Activated T-helper 1 cell treated with anti-CD3 and anti-CD28 coated beads, Interleukin-12 subunit alpha, Interleukin-12 subunit beta, Interleukin-2, Interleukin-4 antibody, amounts not matched to agents 30 ng/mL and 10 ng/mL and 1 ng/mL, durations not matched to agents 14 hours and 24 hours and 36 hours (primary cell): Measurements from ENCODE around the gene APC2. TPM values are rescaled to one million over a fixed set of nuclear protein-coding genes. Genes with fewer than 3 reads are reported as not detected.
"Not testable (repeated sequence)": the region's sequence is repeated elsewhere in the genome, so short reads cannot be mapped to it uniquely, and the experiment has no call there.

ENCODE experiments used
- DNase-seq: peaks from one replicate; pipeline ENCODE4 v3.0.0; 2021; ENCODE audit warnings: low spot score
- H3K27ac Mint-ChIP-seq: one replicate; pipeline ENCODE4 v1.8.0; 2021; ENCODE audit warnings: mild to moderate bottlenecking, mixed read lengths
- H3K27me3 Mint-ChIP-seq: one replicate; pipeline ENCODE4 v1.8.0; 2022; ENCODE audit warnings: mild to moderate bottlenecking, moderate library complexity, mixed read lengths; ENCODE audit not compliant: insufficient read depth
- H3K36me3 Mint-ChIP-seq: one replicate; pipeline ENCODE4 v1.8.0; 2021; ENCODE audit warnings: low read depth, mixed read lengths
- H3K4me1 Mint-ChIP-seq: one replicate; pipeline ENCODE4 v1.8.0; 2021; ENCODE audit warnings: low read depth, mixed read lengths
- H3K4me3 Mint-ChIP-seq: one replicate; pipeline ENCODE4 v1.8.0; 2021; ENCODE audit warnings: mild to moderate bottlenecking, moderate library complexity, mixed read lengths
- H3K9me3 Mint-ChIP-seq: one replicate; pipeline ENCODE4 v1.8.0; 2021; ENCODE audit warnings: mixed read lengths
- intact Hi-C: fragments of 100-400 bp; cut with micrococcal nuclease; formaldehyde crosslinking; loops from one replicate; pipeline ENCODE4 v1.15.1; 2024
- total RNA-seq: library from RNA; stranded (reverse); gene quantifications from 2 replicates; pipeline ENCODE4 v1.2.3, GENCODE V29; 2022

Gene APC2
- total RNA-seq, 1 donor from 2014 or later = 0.16 TPM

- H3K27me3 Mint-ChIP-seq = peaks cover 6% of the 10 kb centered on the region
- no peaks in the 10 kb centered on the region for H3K36me3 Mint-ChIP-seq
- peaks cover 11% of the 10 kb centered on the region for H3K4me1 Mint-ChIP-seq
- peak overlapping the region; percentile 81 for H3K4me3 Mint-ChIP-seq
- intact Hi-C loops = loop anchor here (2.0 to 5.0 kb wide), 5 partner anchors 21 to 370 kb away; partner anchors contain the start of genes DAZAP1, KLF16, MBD3 and TCF3
- peak overlapping the region; percentile 21 for H3K27ac Mint-ChIP-seq
- no peak for DNase-seq
- no peaks in the 10 kb centered on the region for H3K9me3 Mint-ChIP-seq
These were observed 41.9 kb downstream of the APC2 start for GRCh38 chr19:1491849-1492170.

- intact Hi-C loops = loop anchor here (5.0 kb wide), 1 partner anchor 370 kb away; the partner anchor contains the start of gene KLF16
These were observed 42.6 kb downstream of the APC2 start for GRCh38 chr19:1492474-1493006.

GRCh38 chr19:1494115-1494815 is 44.3 kb downstream of the APC2 start:
- intact Hi-C loops = loop anchor here (5.0 kb wide), 1 partner anchor 368 kb away; the partner anchor contains the start of gene KLF16
- DNase-seq = no peak
- no peak overlapping the region for H3K27ac Mint-ChIP-seq
- H3K9me3 Mint-ChIP-seq = no peaks in the 10 kb centered on the region
- H3K4me3 Mint-ChIP-seq = no peak overlapping the region
- H3K27me3 Mint-ChIP-seq = peaks cover 6% of the 10 kb centered on the region
- peaks cover 11% of the 10 kb centered on the region for H3K4me1 Mint-ChIP-seq
- H3K36me3 Mint-ChIP-seq = no peaks in the 10 kb centered on the region

More at GRCh38 chr19:1492474-1493006, 42.6 kb downstream of the APC2 start:
- Mint-ChIP-seq H3K9me3 (no peaks in the 10 kb centered on the region), H3K4me3 (peak overlapping the region; percentile 81), H3K36me3 (no peaks in the 10 kb centered on the region), H3K27ac (no peak overlapping the region), H3K4me1 (peaks cover 11% of the 10 kb centered on the region), H3K27me3 (peaks cover 6% of the 10 kb centered on the region)
- no peak for DNase-seq

- Mint-ChIP-seq H3K27ac (no peak overlapping the region), H3K36me3 (no peaks in the 10 kb centered on the region), H3K4me3 (no peak overlapping the region), H3K4me1 (peaks cover 11% of the 10 kb centered on the region), H3K9me3 (no peaks in the 10 kb centered on the region), H3K27me3 (peaks cover 6% of the 10 kb centered on the region)
- DNase-seq = no peak
- intact Hi-C loops = no loop called here
These were observed 45.3 kb downstream of the APC2 start for GRCh38 chr19:1495051-1495798.

- peaks cover 6% of the 10 kb centered on the region for H3K27me3 Mint-ChIP-seq
- no peak overlapping the region for H3K4me3 Mint-ChIP-seq
- peaks cover 6% of the 10 kb centered on the region for H3K4me1 Mint-ChIP-seq
- no peaks in the 10 kb centered on the region for H3K9me3 Mint-ChIP-seq
- H3K27ac Mint-ChIP-seq = no peak overlapping the region
- no peaks in the 10 kb centered on the region for H3K36me3 Mint-ChIP-seq
- intact Hi-C loops = no loop called here
- DNase-seq = no peak
These were observed 46.1 kb downstream of the APC2 start for GRCh38 chr19:1495799-1496713.

GRCh38 chr19:1496714-1497577 is 47.0 kb downstream of the APC2 start:
- Mint-ChIP-seq H3K4me3 (no peak overlapping the region), H3K36me3 (no peaks in the 10 kb centered on the region), H3K4me1 (peaks cover 2% of the 10 kb centered on the region), H3K27ac (no peak overlapping the region), H3K9me3 (no peaks in the 10 kb centered on the region), H3K27me3 (peaks cover 3% of the 10 kb centered on the region)
- DNase-seq = no peak
- intact Hi-C loops = no loop called here

GRCh38 chr19:1497578-1498235 is 47.8 kb downstream of the APC2 start:
- no peaks in the 10 kb centered on the region for H3K9me3 Mint-ChIP-seq
- intact Hi-C loops = no loop called here
- no peaks in the 10 kb centered on the region for H3K4me1 Mint-ChIP-seq
- H3K36me3 Mint-ChIP-seq = no peaks in the 10 kb centered on the region
- DNase-seq = no peak
- H3K27ac Mint-ChIP-seq = no peak overlapping the region
- no peak overlapping the region for H3K4me3 Mint-ChIP-seq
- peaks cover 5% of the 10 kb centered on the region for H3K27me3 Mint-ChIP-seq

GRCh38 chr19:1499231-1499630 is 49.3 kb downstream of the APC2 start:
- H3K9me3 Mint-ChIP-seq, H3K4me1 Mint-ChIP-seq, H3K27me3 Mint-ChIP-seq, intact Hi-C loops, H3K27ac Mint-ChIP-seq, DNase-seq, H3K36me3 Mint-ChIP-seq, H3K4me3 Mint-ChIP-seq: not testable (repeated sequence)

- Mint-ChIP-seq H3K4me3 (no peak overlapping the region), H3K36me3 (no peaks in the 10 kb centered on the region), H3K4me1 (no peaks in the 10 kb centered on the region), H3K27ac (no peak overlapping the region), H3K9me3 (no peaks in the 10 kb centered on the region), H3K27me3 (peaks cover 12% of the 10 kb centered on the region)
- no peak for DNase-seq
- intact Hi-C loops = no loop called here
These were observed 51.3 kb downstream of the APC2 start for GRCh38 chr19:1501200-1501595.

- Mint-ChIP-seq H3K4me3 (no peak overlapping the region), H3K9me3 (peaks cover 1% of the 10 kb centered on the region), H3K36me3 (no peaks in the 10 kb centered on the region), H3K4me1 (peaks cover 2% of the 10 kb centered on the region), H3K27ac (no peak overlapping the region), H3K27me3 (peaks cover 13% of the 10 kb centered on the region)
- intact Hi-C loops = no loop called here
- DNase-seq = no peak
These were observed 52.6 kb downstream of the APC2 start for GRCh38 chr19:1502433-1503088.
